ENCODE measurements around the gene PADI2. TPM values are rescaled to one million over a fixed set of nuclear protein-coding genes. Genes with fewer than 3 reads are reported as not detected.
A peak's percentile ranks its signal among the peaks of the same experiment; 100 is the strongest.

PADI2 gene
- under 1 TPM; 0.52 to 0.63 TPM for total RNA-seq

DNA sequence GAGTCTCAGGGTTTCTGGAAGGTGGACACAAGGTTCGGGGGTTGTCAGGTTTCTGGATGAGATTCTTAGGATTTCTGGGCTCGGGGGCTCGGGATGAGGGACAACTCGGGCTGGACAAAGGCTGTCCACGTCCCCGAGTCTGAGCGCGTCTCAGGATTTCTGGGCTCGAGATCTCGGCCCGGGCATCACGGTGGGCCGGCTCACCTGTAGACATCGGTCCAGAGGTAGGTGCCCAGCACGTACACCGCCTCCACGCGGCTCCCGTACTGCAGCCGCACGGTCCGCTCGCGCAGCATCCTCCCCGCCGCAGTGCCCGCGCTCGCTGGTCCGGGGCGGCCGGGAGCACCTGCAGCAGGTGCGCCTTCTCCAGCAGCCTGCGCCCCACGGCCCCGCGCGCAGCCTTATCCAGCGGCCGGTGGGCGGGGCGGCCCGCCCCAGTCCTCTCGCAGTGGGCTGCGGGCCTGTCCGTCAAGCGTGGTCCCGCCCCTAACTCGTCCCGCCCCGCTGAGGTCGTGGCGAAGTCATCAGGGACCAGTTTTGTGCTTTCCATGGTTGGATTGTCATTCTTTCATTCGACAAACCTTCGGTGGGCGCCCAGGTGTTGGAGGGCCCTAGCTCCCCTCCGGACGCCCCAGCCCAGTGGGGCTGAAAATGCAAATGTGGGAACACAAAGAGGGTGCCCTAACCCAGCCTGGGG, at the start of gene PADI2:
PADI2 (minus strand) TSS at position 376 of the 697 bp plus-strand sequence; CDS start at position 296, 80 bp downstream.
- H3K9me3 ChIP-seq, result no peaks in the 10 kb centered on the region
- peak within 1 kb of the TSS in 1 of 2 donors; percentile 10 for H3K27ac ChIP-seq
- peak within 1 kb of the TSS; percentile 21 to 45 for H3K4me3 ChIP-seq
- peaks cover 0 to 20% of the 10 kb centered on the region in 2 donors for H3K4me1 ChIP-seq
- TF ChIP-seq, protein P1, sequence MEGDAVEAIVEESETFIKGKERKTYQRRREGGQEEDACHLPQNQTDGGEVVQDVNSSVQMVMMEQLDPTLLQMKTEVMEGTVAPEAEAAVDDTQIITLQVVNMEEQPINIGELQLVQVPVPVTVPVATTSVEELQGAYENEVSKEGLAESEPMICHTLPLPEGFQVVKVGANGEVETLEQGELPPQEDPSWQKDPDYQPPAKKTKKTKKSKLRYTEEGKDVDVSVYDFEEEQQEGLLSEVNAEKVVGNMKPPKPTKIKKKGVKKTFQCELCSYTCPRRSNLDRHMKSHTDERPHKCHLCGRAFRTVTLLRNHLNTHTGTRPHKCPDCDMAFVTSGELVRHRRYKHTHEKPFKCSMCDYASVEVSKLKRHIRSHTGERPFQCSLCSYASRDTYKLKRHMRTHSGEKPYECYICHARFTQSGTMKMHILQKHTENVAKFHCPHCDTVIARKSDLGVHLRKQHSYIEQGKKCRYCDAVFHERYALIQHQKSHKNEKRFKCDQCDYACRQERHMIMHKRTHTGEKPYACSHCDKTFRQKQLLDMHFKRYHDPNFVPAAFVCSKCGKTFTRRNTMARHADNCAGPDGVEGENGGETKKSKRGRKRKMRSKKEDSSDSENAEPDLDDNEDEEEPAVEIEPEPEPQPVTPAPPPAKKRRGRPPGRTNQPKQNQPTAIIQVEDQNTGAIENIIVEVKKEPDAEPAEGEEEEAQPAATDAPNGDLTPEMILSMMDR (IDR thresholded peaks at IDR 0.05), result no peak
- peaks cover 6 to 18% of the 10 kb centered on the region in 2 donors for H3K27me3 ChIP-seq
- DNase-seq (ENCODE audit: low spot score), result no peak
- no peaks in the 10 kb centered on the region for H3K36me3 ChIP-seq

DNA sequence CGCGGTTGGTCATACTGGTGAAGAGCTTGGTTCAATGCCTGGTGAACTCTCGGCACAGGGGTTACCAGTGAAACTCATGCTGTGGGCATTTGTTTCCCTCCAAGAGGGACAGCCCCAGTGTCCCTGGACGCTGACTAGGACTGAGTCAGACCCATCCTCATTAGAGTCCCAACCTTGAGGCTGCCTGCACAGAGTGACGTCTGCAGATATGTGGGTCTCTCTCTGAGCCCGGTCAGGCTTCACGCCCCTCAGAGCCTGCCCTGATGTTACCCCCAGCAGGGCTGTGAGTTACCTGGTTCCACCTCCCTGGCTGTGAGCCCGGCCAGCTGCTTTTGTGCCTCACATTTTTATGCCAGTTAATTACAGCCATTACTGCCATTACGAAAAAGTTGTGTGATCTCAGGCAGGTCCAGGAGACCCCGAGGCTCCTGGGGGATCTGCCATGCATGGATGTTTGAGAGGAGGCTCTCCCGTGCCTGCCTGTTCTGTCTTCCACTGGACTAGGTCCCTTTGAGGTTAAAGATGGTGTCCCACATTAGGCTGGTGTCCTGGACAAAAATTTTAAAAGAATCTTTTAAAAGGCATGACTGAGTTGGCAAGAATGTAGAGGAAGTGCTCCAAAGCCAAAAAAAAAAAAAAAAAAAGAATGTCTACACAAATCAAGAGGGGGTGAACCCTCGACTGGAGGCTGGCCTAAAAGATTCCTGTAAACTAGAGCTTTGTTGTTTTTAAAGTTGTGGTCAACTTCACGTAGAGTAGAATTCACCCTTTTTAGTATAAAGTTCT, 49.0 kb upstream of the PADI2 start:
- DNase-seq (ENCODE audit: low spot score), result no peak
- H3K4me3 ChIP-seq, result no peak overlapping the region
- no peaks in the 10 kb centered on the region for H3K4me1 ChIP-seq
- TF ChIP-seq, protein P1 (IDR thresholded peaks at IDR 0.05), result no peak
- no peaks in the 10 kb centered on the region for H3K9me3 ChIP-seq
- no peaks in the 10 kb centered on the region for H3K36me3 ChIP-seq
- H3K27ac ChIP-seq, result no peak overlapping the region
- no peaks in the 10 kb centered on the region for H3K27me3 ChIP-seq

DNA sequence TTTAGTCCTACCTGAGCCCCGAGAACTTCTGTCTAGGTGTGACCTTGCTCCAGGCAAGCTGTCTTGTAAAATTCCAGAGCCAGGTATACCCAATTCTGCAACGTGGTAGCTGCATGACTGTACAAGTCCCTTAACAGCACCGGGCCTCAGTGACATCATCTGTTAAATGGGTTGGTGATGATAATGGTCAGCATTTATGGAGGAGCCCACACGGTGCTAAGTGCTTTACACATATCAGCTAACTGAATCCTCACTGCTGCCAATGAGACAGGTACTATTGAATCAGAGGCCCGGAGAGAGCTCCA, 48.5 kb upstream of the PADI2 start:
- TF ChIP-seq, protein P1 (IDR thresholded peaks at IDR 0.05), result no peak

DNA sequence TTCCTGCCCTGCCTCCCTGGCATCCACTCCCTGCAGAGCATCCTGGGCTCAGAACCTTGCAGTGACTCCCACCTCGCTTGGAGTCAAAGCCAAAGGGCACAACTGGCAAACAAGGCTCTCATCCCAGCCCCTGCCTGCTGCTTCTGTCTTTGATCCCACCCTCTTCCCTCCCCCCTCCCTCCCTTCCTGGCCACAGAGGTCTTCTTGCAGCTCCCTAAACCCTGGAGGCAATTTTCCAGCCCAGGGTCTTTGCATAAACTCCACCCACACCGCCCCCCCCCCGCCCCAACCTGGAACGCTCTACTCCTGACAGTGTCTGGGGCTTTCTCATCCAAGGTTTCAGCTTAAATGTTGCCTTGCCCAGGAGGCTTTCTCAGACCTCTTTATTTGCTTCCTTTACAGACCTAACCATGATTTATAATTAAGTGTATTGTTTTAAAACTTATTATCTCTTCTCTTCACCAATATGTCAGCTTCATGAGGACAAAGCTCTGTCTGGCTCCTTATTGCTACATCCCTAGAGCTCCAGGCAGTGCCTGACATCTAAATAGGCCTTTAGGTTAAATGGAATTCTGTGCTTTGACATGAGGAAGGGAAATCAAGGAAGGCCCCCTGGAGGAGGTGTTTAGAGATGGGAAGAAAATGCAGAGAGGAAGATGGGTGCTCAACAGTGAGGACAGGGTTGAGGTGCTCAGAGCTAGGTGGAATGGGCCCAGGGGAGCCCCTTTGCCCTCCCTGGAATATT, 48.0 kb upstream of the PADI2 start:
- Histone ChIP-seq H3K27me3 (no peaks in the 10 kb centered on the region), H3K27ac (no peak overlapping the region), H3K9me3 (no peaks in the 10 kb centered on the region), H3K36me3 (no peaks in the 10 kb centered on the region), H3K4me3 (no peak overlapping the region), H3K4me1 (no peaks in the 10 kb centered on the region)
- TF ChIP-seq, protein P1 (IDR thresholded peaks at IDR 0.05), result no peak
- DNase-seq (ENCODE audit: low spot score), result no peak

More for the DNA sequence above, 48.5 kb upstream of the PADI2 start:
- Histone ChIP-seq H3K27ac (no peak overlapping the region), H3K9me3 (no peaks in the 10 kb centered on the region), H3K27me3 (no peaks in the 10 kb centered on the region), H3K4me3 (no peak overlapping the region), H3K36me3 (no peaks in the 10 kb centered on the region), H3K4me1 (no peaks in the 10 kb centered on the region)
- DNase-seq (ENCODE audit: low spot score), result no peak

DNA sequence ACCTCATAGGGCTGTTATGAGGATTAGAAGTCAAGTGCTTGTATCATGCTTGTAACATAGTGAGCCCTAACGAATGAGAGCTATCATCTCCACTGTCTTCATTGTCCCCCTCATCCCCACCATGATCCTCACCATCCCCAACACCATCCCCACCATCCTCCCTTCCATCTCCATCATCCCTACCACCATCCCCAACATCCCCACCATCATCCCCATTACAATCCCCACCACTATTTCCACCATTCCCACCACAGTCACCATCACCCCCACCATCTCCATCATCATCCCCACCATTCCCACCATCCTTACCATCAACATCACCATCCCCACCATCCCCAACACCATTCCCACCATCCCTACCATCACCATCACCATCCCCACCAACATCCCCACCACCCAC, 46.6 kb upstream of the PADI2 start:
- Histone ChIP-seq H3K27ac (no peak overlapping the region), H3K9me3 (no peaks in the 10 kb centered on the region), H3K4me3 (no peak overlapping the region), H3K27me3 (no peaks in the 10 kb centered on the region), H3K4me1 (no peaks in the 10 kb centered on the region), H3K36me3 (no peaks in the 10 kb centered on the region)
- DNase-seq (ENCODE audit: low spot score), result no peak
- TF ChIP-seq, protein P1 (IDR thresholded peaks at IDR 0.05), result no peak
